Brain microvascular endothelial cell (primary cell): ENCODE measurements around the gene PGAP3.

Experiments
- DNase-seq: peaks from one replicate; pipeline ENCODE4 v3.0.0-alpha.2; 2020
- H3K27ac ChIP-seq: fragments of 250-450 bp; sonication (Bioruptor Pico); 2 replicates; pipeline ENCODE4 v1.5.1; 2020; ENCODE audit warnings: mild to moderate bottlenecking, moderate library complexity
- H3K27me3 ChIP-seq: fragments of 250-450 bp; sonication (Bioruptor Pico); replicated peaks from 2 replicates; pipeline ENCODE4 v1.5.1; 2020; ENCODE audit warnings: mild to moderate bottlenecking
- H3K36me3 ChIP-seq: fragments of 250-450 bp; sonication (Bioruptor Pico); replicated peaks from 2 replicates; pipeline ENCODE4 v1.5.1; 2020; ENCODE audit warnings: mild to moderate bottlenecking
- H3K4me3 ChIP-seq: 2 replicates; pipeline ENCODE4 v1.5.1; 2011; ENCODE audit warnings: low read depth, mild to moderate bottlenecking, control low read depth, low read length, moderate library complexity
- CTCF ChIP-seq: IDR thresholded peaks from 2 replicates; pipeline ENCODE4 v1.5.1; 2011; ENCODE audit warnings: low read depth, mild to moderate bottlenecking, moderate library complexity, low read length, control low read depth, inconsistent platforms; ENCODE audit errors: missing control alignments
- in situ Hi-C: cut with HindIII; loops from 2 replicates; pipeline ENCODE4 v1.10.0; 2017; ENCODE audit warnings: low sequenced_read_pairs, low pct_ligation_motif_present

The PGAP3 gene

GRCh38 chr17:39663688-39664580, 23.9 kb downstream of the PGAP3 start:
- Histone ChIP-seq H3K4me3 (no peak overlapping the region), H3K36me3 (peaks cover 23% of the 10 kb centered on the region), H3K27me3 (peaks cover 10% of the 10 kb centered on the region), H3K27ac (no peak overlapping the region)
- in situ Hi-C loops = no loop called here
- TF ChIP-seq CTCF = no peak
- DNase-seq = no peak

DNA sequence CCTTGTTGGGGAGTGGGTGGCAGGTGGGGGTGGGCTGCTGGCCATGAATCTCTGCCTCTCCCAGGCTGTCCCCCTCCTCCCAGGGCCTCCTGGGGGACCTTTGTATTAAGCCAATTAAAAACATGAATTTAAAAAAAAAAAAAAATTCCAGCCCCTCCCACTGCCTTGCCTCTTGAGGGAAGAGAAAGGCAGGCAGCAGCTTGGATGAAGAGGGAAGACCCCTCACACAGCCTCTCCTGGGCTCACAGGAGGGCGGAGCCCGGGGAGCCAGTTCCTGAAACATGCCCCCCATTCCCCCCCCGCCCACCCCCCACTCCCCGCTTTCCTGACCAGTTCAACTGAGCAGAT, 24.5 kb downstream of the PGAP3 start:
- DNase-seq = no peak
- TF ChIP-seq CTCF = no peak
- Histone ChIP-seq H3K27ac (no peak overlapping the region), H3K27me3 (peaks cover 10% of the 10 kb centered on the region), H3K36me3 (peaks cover 23% of the 10 kb centered on the region), H3K4me3 (no peak overlapping the region)
- in situ Hi-C loops = no loop called here

DNA sequence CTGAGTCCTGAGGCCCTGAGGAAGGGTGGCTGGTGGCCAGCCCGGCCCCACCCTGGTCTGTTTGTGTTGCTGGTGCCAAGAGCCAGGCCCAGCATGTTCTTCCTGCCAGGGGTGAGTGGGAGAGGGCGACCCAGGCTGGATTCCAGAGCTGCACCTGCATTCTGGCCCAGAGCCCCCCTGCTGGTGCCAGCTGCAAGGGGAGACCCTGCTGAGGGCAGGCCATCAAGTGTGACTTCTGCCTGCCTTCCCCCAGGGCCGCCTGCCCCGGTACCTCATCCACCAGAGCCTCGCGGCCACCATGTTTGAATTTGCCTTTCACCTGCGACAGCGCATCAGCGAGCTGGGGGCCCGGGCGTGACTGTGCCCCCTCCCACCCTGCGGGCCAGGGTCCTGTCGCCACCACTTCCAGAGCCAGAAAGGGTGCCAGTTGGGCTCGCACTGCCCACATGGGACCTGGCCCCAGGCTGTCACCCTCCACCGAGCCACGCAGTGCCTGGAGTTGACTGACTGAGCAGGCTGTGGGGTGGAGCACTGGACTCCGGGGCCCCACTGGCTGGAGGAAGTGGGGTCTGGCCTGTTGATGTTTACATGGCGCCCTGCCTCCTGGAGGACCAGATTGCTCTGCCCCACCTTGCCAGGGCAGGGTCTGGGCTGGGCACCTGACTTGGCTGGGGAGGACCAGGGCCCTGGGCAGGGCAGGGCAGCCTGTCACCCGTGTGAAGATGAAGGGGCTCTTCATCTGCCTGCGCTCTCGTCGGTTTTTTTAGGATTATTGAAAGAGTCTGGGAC, 25.1 kb downstream of the PGAP3 start:
- no peak for DNase-seq
- in situ Hi-C loops = no loop called here
- TF ChIP-seq CTCF = no peak
- Histone ChIP-seq H3K36me3 (peaks cover 23% of the 10 kb centered on the region), H3K27me3 (peaks cover 10% of the 10 kb centered on the region), H3K4me3 (no peak overlapping the region), H3K27ac (no peak overlapping the region)

- no peak for DNase-seq
- Histone ChIP-seq H3K27me3 (peaks cover 3% of the 10 kb centered on the region), H3K36me3 (peaks cover 23% of the 10 kb centered on the region), H3K4me3 (no peak overlapping the region), H3K27ac (no peak overlapping the region)
- TF ChIP-seq CTCF = no peak
- in situ Hi-C loops = no loop called here
Observed at GRCh38 chr17:39661744-39662541, 25.9 kb downstream of the PGAP3 start.

- H3K36me3 ChIP-seq = peaks cover 23% of the 10 kb centered on the region
- DNase-seq = no peak
- in situ Hi-C loops = no loop called here
Observed at GRCh38 chr17:39660397-39661385, 27.2 kb downstream of the PGAP3 start.

More at GRCh38 chr17:39660397-39661385, 27.2 kb downstream of the PGAP3 start:
- H3K4me3 ChIP-seq = no peak overlapping the region
- no peak for TF ChIP-seq CTCF
- H3K27ac ChIP-seq = no peak overlapping the region
- no peaks in the 10 kb centered on the region for H3K27me3 ChIP-seq
